HG03354 (cell line): ENCODE data around the gene EPHA3.

ENCODE experiments used
- ATAC-seq: cut with Tn5 transposase; IDR thresholded peaks from one replicate; pipeline ENCODE4 v1.9.1; 2021; ENCODE audit warnings: mild to moderate bottlenecking; ENCODE audit not compliant: unreplicated experiment, poor library complexity, severe bottlenecking

EPHA3 gene

GRCh38 chr3:89217148-89217685 lies 109.8 kb downstream of the EPHA3 start:
- no peak for ATAC-seq

DNA sequence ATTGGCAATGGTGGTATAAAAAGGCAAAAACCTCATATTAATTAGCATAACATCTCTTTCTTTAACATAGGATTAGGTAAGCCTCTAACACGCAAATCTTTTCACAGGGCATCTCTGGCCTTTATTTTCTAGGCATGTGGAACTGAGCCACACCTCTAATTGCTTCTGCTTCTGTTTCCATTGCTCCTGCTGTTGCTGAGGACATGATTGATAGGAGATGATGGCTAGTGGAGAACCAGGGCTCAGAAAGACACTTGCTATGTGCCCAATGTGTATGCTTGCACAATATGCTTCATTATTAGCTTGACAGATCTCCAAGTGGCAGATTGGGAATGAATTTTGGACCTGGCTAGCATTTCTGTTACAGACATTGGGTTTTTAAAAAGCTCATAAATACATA lies 114.5 kb downstream of the EPHA3 start:
- no peak for ATAC-seq

DNA sequence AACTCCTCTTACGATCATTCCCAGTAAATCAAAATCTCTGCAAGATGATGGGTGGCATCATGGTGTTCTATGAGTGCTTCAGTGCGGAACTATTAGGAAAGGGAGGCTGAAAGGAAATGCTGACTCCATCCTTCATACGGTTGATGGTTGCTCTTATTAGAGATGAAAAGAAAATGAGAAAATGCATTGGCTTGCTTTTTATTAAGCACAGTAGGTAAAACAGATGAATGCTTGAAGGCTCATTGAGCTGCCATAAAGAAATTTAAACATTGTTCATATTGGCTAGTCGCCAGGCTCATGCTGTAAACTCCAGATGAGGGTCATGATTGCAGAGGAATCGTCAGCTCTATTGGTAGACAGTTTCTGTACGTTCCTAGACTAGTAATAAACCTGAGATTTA lies 115.8 kb downstream of the EPHA3 start:
- ATAC-seq = no peak

GRCh38 chr3:89227218-89227617 lies 119.8 kb downstream of the EPHA3 start:
- no peak for ATAC-seq

- ATAC-seq = no peak
Measured at GRCh38 chr3:89227634-89228033, 120.2 kb downstream of the EPHA3 start.

GRCh38 chr3:89232155-89232554 lies 124.7 kb downstream of the EPHA3 start:
- no peak for ATAC-seq

DNA sequence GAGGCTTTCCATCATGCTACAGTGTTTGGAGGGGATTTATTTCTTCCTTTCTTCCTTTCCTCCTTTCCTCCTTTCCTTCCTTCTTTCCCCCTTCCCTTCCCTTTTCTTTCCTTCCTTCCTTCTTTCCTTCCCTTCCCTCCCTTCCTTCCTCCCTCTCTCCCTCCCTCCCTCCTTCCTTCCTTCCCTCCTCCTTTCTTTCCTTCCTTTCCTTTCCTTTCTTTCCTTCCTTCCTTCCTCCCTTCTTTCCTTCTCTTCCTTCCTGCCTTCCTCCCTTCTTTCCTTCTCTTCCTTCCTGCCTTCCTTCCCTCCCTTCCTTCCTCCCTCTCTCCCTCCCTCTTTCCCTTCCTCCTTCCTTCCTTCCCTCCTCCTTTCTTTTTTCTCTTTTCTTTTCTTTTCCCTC lies 127.2 kb downstream of the EPHA3 start:
- no peak for ATAC-seq

DNA sequence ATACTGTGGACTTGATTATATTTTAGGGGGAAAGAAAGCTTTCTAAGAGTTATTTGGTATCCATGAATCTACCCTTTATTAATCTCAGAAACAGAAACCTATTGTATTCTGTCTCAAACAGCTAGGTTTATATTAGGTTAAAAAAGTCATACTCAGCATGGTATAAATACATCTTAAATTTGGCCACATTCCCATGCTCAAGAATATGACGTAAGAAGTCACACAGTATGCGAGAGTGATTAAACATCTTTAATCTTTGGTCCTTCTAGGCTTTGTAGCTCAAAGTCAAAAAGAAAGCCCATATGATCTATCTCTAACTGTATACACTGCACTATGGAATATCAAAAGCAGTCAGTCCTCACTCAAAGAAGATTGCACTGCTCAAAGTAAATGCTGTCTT lies 131.4 kb downstream of the EPHA3 start:
- ATAC-seq = no peak

DNA sequence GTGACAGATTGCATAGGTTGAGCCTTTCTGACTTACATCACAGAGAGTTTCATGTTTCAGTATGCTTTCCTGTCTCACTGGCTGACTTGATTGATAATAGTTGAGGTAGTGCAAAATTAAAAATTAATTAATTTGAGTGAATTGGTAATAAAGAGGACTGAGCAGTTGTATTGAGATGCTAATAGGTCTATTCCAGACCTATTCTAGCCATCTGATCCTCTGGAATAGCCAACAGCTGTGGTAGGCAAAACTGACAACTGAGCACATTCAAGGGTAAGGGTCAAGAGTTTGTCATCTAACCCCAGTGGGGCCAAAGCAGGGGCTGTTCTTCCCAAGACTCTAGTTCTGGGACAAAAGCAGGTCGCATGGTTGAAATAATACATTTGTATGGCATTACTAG lies 132.4 kb downstream of the EPHA3 start:
- no peak for ATAC-seq

- no peak for ATAC-seq
Measured at GRCh38 chr3:89245612-89246011, 138.2 kb downstream of the EPHA3 start.

DNA sequence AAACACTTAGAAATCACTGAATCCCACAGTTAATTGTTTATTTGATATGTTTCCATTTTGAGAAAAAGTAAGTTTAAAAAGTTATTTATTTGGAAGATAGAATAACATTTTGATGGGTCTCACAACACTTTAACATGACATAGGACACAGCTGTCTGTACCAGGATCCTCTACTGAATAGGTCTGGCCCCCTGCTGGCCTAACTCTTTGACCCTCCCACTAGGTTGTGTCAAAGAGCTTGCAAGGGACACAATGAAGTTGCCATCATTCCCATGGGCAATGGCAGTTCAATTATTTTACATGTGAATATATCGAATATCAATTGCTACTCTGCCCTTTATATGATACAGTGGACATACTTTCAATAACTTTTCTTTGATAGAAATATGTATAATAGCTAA lies 138.9 kb downstream of the EPHA3 start:
- ATAC-seq = no peak

- ATAC-seq = no peak
Measured at GRCh38 chr3:89250742-89251141, 143.3 kb downstream of the EPHA3 start.

GRCh38 chr3:89252016-89252415 lies 144.6 kb downstream of the EPHA3 start:
- ATAC-seq = no peak

DNA sequence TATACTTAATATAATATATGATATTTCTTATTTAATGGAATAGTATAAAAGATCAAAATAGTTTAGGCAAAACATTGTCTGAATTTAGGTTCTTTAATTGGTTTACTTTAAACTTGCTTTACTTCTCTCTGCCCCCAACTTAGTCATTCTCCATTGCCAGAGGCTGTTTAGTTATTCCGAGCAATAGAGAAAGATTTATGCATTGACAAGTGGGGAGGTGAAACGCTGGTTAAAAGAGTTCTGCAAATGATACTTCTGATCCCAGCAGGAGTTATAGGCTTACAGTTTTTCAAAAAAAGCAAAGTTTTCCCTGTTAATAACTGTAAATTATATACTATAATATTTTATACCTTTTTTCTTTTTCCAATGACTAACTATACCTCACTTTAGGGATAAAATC lies 145.4 kb downstream of the EPHA3 start:
- ATAC-seq = no peak

DNA sequence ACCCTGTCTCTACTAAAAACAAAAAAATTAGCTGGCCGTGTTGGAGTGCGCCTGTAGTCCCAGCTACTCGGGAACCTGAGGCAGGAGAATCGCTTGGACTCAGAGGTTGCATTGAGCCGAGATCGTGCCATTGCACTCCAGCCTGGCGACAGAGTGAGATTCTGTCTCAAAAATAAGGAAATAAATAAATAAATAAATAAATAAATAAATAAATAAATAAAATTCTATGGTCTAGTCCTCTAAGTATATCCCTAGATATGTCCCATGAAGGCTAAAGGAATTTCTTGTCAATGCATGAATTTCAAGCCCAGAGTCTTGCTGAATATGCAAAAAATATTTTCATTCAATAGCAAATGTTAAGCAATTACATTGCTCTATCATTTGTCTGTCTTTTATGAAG lies 149.0 kb downstream of the EPHA3 start:
- ATAC-seq = no peak

DNA sequence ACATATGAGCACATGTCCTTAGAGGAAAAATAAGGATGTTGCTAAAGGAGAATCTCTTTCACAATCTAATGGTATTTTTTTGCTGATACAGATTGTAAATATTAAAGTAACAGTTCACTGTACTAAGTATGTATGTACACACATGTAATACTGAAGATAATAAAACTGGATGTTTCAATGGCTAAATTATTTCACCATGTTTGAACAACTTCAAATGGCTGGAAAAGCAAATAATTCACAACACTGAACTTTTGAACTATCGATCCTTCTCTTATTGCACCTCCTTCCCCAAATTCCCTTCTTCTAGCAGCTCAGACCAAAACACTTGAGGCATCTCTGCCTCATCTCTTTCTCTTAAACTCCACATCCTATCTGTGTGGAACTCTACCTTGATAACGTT lies 149.5 kb downstream of the EPHA3 start:
- no peak for ATAC-seq

DNA sequence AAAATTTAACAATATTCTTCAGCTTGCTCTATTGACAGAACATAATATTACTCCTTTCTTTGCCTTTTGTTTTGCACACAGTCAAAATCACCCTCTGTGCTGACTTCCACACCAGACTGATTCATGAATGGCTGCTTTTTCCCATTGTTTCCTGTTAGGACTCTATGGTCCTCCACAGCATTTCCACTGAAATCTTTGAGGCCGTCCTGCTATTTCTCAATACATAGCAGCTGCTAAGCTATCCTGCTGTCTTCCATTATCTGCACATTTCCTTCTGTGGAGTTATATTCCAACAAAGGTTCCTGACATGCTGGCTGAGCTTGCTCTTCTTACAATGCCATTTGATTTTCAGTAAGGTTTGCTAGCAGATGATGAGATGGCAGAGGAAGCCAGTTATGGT lies 153.3 kb downstream of the EPHA3 start:
- ATAC-seq = no peak

GRCh38 chr3:89261673-89262072 lies 154.3 kb downstream of the EPHA3 start:
- no peak for ATAC-seq

DNA sequence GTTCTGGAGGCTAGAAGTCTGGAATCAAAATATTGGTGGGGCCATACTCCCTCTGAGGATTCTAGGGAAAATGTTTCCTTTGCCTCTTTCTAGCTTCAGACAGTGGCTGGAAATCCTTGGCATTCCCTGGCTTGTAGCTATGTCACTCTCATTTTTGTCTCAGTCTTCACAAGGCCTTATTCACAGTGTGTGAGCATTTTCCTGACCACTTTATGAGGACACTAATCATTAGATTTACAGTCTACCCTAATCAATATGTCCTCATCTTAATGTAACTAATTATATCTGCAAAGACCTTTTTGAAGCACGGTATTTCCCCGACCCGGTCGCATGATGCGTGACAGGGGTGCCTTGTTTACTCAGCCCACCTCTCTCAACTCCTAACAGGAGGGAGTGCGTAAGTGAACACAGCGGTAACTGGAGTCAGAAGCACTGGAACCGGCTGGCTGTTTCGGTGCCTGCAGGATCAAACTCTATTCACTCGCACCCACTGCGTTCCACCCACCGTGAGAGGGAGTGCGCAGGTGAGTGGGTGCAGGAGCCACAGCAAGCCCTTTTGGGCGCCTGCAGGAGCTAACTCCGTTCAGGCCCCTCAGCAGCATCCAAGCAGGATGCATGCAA lies 155.0 kb downstream of the EPHA3 start:
- ATAC-seq = no peak

- ATAC-seq = no peak
Measured at GRCh38 chr3:89264037-89264560, 156.7 kb downstream of the EPHA3 start.

GRCh38 chr3:89266074-89266473 lies 158.7 kb downstream of the EPHA3 start:
- ATAC-seq = no peak

DNA sequence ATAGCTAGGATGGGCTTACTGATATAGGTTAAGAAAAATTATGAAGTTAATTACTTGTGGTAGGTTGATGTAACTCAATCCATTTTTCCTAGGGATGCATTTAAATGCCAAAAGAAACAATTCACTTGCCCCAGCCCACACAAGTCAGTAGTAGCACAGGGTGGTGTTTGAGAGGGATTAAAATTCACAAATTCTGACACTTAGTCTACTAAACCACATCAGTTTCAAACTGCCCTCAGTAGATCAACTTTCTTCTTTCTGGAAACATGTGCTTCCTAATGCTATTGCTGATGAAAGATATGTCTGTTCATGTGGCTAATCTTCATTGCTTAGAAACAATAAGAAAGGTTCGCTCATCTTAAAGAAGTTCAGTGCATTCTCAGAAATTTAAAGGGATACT lies 160.6 kb downstream of the EPHA3 start:
- no peak for ATAC-seq
